Ascending aorta (tissue), 2 donors: ENCODE measurements around the gene SLC4A3. TPM values are rescaled to one million over a fixed set of nuclear protein-coding genes. Genes with fewer than 3 reads are reported as not detected.

Source experiments
- DNase-seq, 2 donors: peaks; one replicate each; pipeline ENCODE4 v3.0.0-alpha.2; 2019; ENCODE audit warnings: low spot score in 2 of 2
- H3K27ac ChIP-seq, 2 donors: fragments of 200-600 bp; sonication (generic); one replicate each; pipeline ENCODE4 v1.5.1; 2016 to 2017; ENCODE audit warnings: mild to moderate bottlenecking in 1 of 2
- H3K27me3 ChIP-seq: fragments of 200-600 bp; sonication (generic); one replicate; pipeline ENCODE4 v1.5.1; 2017
- H3K36me3 ChIP-seq, 2 donors: fragments of 200-600 bp; sonication (generic); one replicate each; pipeline ENCODE4 v1.5.1; 2016
- H3K4me1 ChIP-seq, 2 donors: fragments of 200-600 bp; sonication (generic); one replicate each; pipeline ENCODE4 v1.5.1; 2016 to 2017; ENCODE audit warnings: mild to moderate bottlenecking in 1 of 2
- H3K4me3 ChIP-seq, 2 donors: fragments of 200-600 bp; sonication (generic); one replicate each; pipeline ENCODE4 v1.5.1; 2016 to 2017; ENCODE audit warnings: mild to moderate bottlenecking in 1 of 2
- H3K9me3 ChIP-seq, 2 donors: fragments of 200-600 bp; sonication (generic); one replicate each; pipeline ENCODE4 v1.5.1; 2016
- intact Hi-C: fragments of 100-400 bp; cut with DNase I; formaldehyde crosslinking; loops from one replicate; pipeline ENCODE4 v1.15.1; 2023
- total RNA-seq: library from RNA; depleted of rRNA; stranded (reverse); fragments of >200 nt; gene quantifications from one replicate; pipeline ENCODE4 v1.1.0, GENCODE V29; 2016
- TF ChIP-seq, protein P1 (sequence below), 3 experiments: fragments of 200-600 bp in 2 of 3; fragments of 450-650 bp in 1 of 3; sonication (generic) in 2 of 3; IDR thresholded peaks; one replicate each; pipeline ENCODE4 v1.5.1; 2016 to 2019; ENCODE audit warnings: antibody characterized with exemption in 3 of 3, mild to moderate bottlenecking in 1 of 3, moderate library complexity in 1 of 3

The SLC4A3 gene
- total RNA-seq, 1 donor from 2014 or later: 1.8 TPM

DNA sequence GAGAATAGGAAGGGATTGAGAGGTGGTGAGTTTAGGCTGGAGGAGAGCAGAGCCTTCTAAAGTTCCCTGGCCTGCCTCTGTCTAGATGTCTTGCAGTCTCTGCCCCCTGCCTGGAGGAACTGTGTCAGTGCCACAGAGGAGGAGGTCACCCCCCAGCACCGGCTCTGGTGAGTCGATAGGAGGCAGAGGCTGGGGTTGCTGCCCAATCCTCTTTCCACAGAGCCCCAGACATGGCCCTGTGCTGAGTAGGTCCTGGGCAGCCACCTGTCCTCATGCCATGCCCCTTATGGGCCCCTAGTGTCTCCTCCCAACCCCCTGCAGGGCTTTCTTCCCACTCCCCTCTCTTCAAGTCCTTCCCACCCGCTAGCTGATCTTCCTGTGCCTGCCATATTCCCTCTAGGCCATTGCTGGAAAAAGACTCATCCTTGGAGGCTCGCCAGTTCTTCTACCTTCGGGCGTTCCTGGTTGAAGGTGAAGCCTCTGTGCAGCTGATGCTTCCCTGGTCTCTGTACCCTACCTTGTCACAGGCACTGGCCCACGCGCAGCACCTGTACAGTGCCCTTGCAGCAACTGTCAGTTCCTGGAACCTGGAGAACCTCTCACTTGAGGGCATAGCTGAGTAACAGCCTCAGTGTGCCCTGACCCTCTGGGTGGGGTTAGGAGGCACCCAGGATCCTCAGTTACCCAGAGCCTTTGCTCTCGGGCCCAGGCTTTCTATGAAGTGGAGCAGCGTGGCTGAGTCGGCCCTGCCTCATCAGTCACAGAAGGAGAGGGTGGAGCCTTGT is 13.2 kb upstream of the SLC4A3 start:
- TF ChIP-seq, protein P1, sequence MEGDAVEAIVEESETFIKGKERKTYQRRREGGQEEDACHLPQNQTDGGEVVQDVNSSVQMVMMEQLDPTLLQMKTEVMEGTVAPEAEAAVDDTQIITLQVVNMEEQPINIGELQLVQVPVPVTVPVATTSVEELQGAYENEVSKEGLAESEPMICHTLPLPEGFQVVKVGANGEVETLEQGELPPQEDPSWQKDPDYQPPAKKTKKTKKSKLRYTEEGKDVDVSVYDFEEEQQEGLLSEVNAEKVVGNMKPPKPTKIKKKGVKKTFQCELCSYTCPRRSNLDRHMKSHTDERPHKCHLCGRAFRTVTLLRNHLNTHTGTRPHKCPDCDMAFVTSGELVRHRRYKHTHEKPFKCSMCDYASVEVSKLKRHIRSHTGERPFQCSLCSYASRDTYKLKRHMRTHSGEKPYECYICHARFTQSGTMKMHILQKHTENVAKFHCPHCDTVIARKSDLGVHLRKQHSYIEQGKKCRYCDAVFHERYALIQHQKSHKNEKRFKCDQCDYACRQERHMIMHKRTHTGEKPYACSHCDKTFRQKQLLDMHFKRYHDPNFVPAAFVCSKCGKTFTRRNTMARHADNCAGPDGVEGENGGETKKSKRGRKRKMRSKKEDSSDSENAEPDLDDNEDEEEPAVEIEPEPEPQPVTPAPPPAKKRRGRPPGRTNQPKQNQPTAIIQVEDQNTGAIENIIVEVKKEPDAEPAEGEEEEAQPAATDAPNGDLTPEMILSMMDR (IDR thresholded peaks at IDR 0.05): no peak
- Histone ChIP-seq H3K27ac (no peak overlapping the region), H3K27me3 (no peaks in the 10 kb centered on the region), H3K36me3 (peaks cover 47 to 55% of the 10 kb centered on the region in 2 donors), H3K4me1 (no peaks in the 10 kb centered on the region), H3K4me3 (no peak overlapping the region), H3K9me3 (no peaks in the 10 kb centered on the region)
- DNase-seq: no peak
- intact Hi-C loops: no loop called here

DNA sequence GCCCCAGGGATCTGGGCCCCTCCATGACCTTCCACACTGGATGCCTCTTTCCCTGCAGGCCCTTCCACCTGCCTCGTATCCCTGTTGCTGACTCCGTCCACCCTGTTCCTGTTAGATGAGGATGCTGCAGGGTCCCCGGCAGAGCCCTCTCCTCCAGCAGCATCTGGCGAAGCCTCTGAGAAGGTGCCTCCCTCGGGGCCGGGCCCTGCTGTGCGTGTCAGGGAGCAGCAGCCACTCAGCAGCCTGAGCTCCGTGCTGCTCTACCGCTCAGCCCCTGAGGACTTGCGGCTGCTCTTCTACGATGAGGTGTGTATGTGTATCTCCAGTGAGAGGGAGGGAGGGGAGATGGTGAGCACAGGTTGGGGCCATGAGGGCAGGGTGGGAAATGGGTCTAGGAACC is 12.4 kb upstream of the SLC4A3 start:
- DNase-seq: no peak
- intact Hi-C loops: no loop called here
- peaks cover 40 to 50% of the 10 kb centered on the region in 2 donors for H3K36me3 ChIP-seq
- no peaks in the 10 kb centered on the region for H3K9me3 ChIP-seq
- no peaks in the 10 kb centered on the region for H3K4me1 ChIP-seq
- no peaks in the 10 kb centered on the region for H3K27me3 ChIP-seq
- TF ChIP-seq, protein P1 (IDR thresholded peaks at IDR 0.05): no peak
- no peak overlapping the region for H3K27ac ChIP-seq
- H3K4me3 ChIP-seq: no peak overlapping the region

DNA sequence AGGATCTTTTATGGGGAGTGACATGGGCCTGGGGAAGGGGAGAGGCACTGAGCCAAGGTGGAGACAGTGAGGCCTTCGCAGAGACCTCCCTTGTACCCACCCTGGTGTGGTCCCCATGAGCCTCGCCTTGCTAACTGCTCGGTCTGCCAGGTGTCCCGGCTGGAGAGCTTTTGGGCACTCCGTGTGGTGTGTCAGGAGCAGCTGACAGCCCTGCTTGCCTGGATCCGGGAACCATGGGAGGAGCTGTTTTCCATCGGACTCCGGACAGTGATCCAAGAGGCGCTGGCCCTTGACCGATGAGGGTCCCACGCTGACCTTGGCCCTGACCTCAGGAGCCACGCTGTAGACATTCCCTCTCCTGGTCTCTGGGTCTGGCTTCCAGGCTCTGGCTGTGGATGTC is 11.5 kb upstream of the SLC4A3 start:
- H3K27ac ChIP-seq: no peak overlapping the region
- no peaks in the 10 kb centered on the region for H3K27me3 ChIP-seq
- TF ChIP-seq, protein P1 (IDR thresholded peaks at IDR 0.05): no peak
- no peak overlapping the region for H3K4me3 ChIP-seq
- H3K36me3 ChIP-seq: peaks cover 40 to 43% of the 10 kb centered on the region in 2 donors
- no peaks in the 10 kb centered on the region for H3K9me3 ChIP-seq
- DNase-seq: no peak
- no peaks in the 10 kb centered on the region for H3K4me1 ChIP-seq
- intact Hi-C loops: no loop called here

DNA sequence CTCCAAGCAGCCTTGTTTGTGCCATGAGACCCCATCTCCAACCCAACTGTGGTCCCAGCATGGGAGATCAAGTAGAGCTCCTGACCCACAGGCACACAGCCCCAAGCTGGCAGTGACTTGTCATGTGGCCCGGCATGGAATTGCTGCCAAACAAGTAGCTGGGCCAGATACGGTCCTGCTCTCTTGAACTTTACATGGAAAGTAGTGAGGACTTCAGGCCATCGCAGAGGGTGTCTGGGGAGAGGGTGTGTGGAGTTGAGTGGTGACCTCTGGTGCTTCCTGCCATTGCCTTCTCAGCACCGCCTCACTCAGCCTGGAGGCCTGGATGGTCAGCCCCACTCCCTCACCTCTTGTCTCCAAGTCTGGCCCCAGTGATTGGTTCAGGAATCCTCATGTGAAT is 10.9 kb upstream of the SLC4A3 start:
- DNase-seq: no peak
- TF ChIP-seq, protein P1 (IDR thresholded peaks at IDR 0.05): no peak
- intact Hi-C loops: no loop called here
- no peaks in the 10 kb centered on the region for H3K27me3 ChIP-seq
- H3K4me1 ChIP-seq: no peaks in the 10 kb centered on the region
- H3K27ac ChIP-seq: no peak overlapping the region
- H3K36me3 ChIP-seq: peaks cover 36 to 37% of the 10 kb centered on the region in 2 donors
- no peaks in the 10 kb centered on the region for H3K9me3 ChIP-seq
- H3K4me3 ChIP-seq: no peak overlapping the region

DNA sequence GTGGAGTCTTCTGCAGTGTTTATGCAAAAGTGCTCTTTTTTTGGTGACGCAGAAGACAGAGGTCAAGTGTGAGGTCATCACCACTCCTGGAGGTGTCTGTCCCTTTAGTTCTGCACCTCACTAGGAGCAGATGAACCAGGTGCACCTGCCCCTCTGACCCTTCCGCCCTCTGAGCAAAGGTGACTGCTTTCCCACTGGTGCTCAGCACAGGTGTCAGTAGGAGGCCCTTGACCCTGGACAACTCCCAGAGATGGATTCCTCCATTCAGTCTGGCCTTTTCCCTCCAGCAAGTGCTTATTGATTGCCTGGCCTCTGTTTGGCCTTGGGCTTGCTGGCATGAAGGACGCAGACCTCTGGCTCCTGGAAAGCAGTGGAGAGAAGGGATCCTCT is 8.7 kb upstream of the SLC4A3 start:
- Histone ChIP-seq H3K4me3 (no peak overlapping the region), H3K27ac (no peak overlapping the region), H3K27me3 (no peaks in the 10 kb centered on the region), H3K36me3 (peaks cover 26 to 27% of the 10 kb centered on the region in 2 donors), H3K4me1 (no peaks in the 10 kb centered on the region), H3K9me3 (no peaks in the 10 kb centered on the region)
- intact Hi-C loops: no loop called here
- DNase-seq: no peak
- TF ChIP-seq, protein P1 (IDR thresholded peaks at IDR 0.05): no peak
